Measurements from ENCODE around the gene PXYLP1. TPM values are rescaled to one million over a fixed set of nuclear protein-coding genes. Genes with fewer than 3 reads are reported as not detected.

The PXYLP1 gene
- total and polyA plus RNA-seq, 9 of the 15 experiments (the other 6 are each of a cell fraction or from before 2014, with no cell fraction given): 0.80 to 2.9 (median 1.3) TPM

DNA sequence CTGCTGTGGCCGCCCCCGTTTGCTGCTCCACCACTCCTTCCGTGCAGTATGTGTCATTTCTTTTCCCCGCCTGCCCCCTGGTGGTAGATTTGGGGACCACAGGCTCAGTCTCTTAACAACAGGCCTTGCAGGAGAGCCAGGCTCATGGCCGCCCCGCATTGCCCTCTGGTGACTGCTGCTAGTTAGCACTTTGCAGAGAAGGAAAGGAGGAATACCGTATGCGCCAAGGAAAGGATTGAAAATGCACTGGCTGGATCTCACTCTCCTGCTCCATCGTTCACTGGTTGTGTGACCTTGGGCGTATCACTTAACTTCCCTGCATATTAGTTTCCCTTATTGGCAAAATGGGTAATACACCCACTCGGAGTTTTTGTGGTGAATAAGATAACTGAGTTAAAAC lies 39.3 kb upstream of the PXYLP1 start (continued):
- 0 out of 2 replicates have a peak, but pooled peaks have one; percentile 38 for TF ChIP-seq ELF1 (tag; IDR thresholded peaks at IDR 0.05)
- TF ChIP-seq CTBP1 (IDR thresholded peaks at IDR 0.05; ENCODE audit: borderline replicate concordance): peak; percentile 50; the same call in 1 of the 2 replicates
- no peak for TF ChIP-seq NCOA2 (IDR thresholded peaks at IDR 0.05; ENCODE audit: partially characterized antibody in 2 of 2)
- TF ChIP-seq ZNF143 (CRISPR knock-in tag; IDR thresholded peaks at IDR 0.05): no peak
- TF ChIP-seq, protein P1, sequence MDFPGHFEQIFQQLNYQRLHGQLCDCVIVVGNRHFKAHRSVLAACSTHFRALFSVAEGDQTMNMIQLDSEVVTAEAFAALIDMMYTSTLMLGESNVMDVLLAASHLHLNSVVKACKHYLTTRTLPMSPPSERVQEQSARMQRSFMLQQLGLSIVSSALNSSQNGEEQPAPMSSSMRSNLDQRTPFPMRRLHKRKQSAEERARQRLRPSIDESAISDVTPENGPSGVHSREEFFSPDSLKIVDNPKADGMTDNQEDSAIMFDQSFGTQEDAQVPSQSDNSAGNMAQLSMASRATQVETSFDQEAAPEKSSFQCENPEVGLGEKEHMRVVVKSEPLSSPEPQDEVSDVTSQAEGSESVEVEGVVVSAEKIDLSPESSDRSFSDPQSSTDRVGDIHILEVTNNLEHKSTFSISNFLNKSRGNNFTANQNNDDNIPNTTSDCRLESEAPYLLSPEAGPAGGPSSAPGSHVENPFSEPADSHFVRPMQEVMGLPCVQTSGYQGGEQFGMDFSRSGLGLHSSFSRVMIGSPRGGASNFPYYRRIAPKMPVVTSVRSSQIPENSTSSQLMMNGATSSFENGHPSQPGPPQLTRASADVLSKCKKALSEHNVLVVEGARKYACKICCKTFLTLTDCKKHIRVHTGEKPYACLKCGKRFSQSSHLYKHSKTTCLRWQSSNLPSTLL (IDR thresholded peaks at IDR 0.05): no peak
- no peak for TF ChIP-seq CEBPZ (IDR thresholded peaks at IDR 0.05; ENCODE audit: borderline replicate concordance, low read depth, low read length)
- no peak for TF ChIP-seq SNIP1 (IDR thresholded peaks at IDR 0.05; ENCODE audit: low read depth)
- no peak for TF ChIP-seq PHB (CRISPR knock-in tag; IDR thresholded peaks at IDR 0.05)
- TF ChIP-seq, protein P2, sequence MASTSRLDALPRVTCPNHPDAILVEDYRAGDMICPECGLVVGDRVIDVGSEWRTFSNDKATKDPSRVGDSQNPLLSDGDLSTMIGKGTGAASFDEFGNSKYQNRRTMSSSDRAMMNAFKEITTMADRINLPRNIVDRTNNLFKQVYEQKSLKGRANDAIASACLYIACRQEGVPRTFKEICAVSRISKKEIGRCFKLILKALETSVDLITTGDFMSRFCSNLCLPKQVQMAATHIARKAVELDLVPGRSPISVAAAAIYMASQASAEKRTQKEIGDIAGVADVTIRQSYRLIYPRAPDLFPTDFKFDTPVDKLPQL (IDR thresholded peaks at IDR 0.05; ENCODE audit: extremely low read depth, insufficient read length): no peak
- no peak for TF ChIP-seq RBM39 (optimal IDR thresholded peaks at IDR 0.05; ENCODE audit: low read depth, low read length)
- no peak for TF ChIP-seq NEUROD1 (IDR thresholded peaks at IDR 0.05; ENCODE audit: borderline replicate concordance, low read depth, low read length, partially characterized antibody)
- TF ChIP-seq ZBTB8A (IDR thresholded peaks at IDR 0.05; ENCODE audit: partially characterized antibody): no peak
- TF ChIP-seq E2F3 (CRISPR knock-in tag; IDR thresholded peaks at IDR 0.05): no peak
- TF ChIP-seq CBX1 (IDR thresholded peaks at IDR 0.05; ENCODE audit: low read depth): no peak
- TF ChIP-seq EWSR1 (IDR thresholded peaks at IDR 0.05; ENCODE audit: borderline replicate concordance, low read depth, partially characterized antibody): no peak
- TF ChIP-seq HCFC1 (IDR thresholded peaks at IDR 0.05; ENCODE audit: low read depth, low read length): no peak
- TF ChIP-seq, protein P3, sequence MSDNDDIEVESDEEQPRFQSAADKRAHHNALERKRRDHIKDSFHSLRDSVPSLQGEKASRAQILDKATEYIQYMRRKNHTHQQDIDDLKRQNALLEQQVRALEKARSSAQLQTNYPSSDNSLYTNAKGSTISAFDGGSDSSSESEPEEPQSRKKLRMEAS (CRISPR knock-in tag; IDR thresholded peaks at IDR 0.05): peak; percentile 27; the same call in 1 of the 2 replicates
- no peak for TF ChIP-seq ATF1 (CRISPR knock-in tag; IDR thresholded peaks at IDR 0.05)
- no peak for TF ChIP-seq ATF1 (tag; IDR thresholded peaks at IDR 0.05)
- no peak for TF ChIP-seq DMBX1 (CRISPR knock-in tag; IDR thresholded peaks at IDR 0.05; ENCODE audit: borderline replicate concordance)
- TF ChIP-seq ZNF311 (CRISPR knock-in tag; IDR thresholded peaks at IDR 0.05): no peak
- TF ChIP-seq MAZ (CRISPR knock-in tag; conservative IDR thresholded peaks at IDR 0.05 in 1 of 2, IDR thresholded peaks at IDR 0.05 in 1 of 2): 0 out of 4 replicates have a peak, but pooled peaks of 1 of the 2 experiments have one; percentile 43
- TF ChIP-seq, protein P4, sequence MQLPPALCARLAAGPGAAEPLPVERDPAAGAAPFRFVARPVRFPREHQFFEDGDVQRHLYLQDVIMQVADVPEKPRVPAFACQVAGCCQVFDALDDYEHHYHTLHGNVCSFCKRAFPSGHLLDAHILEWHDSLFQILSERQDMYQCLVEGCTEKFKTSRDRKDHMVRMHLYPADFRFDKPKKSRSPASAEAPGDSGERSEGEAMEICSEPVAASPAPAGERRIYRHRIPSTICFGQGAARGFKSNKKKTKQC (CRISPR knock-in tag; IDR thresholded peaks at IDR 0.05): no peak
- TF ChIP-seq ZBED1 (IDR thresholded peaks at IDR 0.05): no peak
- TF ChIP-seq MCM2 (IDR thresholded peaks at IDR 0.05; ENCODE audit: low read depth): no peak

Measured in K562 (cell line).